Measurements from ENCODE around the gene EFNA1. TPM values are rescaled to one million over a fixed set of nuclear protein-coding genes. Genes with fewer than 3 reads are reported as not detected.
A peak's percentile ranks its signal among the peaks of the same experiment; 100 is the strongest.

Gene EFNA1
- total and polyA plus RNA-seq, 2 of the 8 experiments (the other 6 are each of a cell fraction or from before 2014, with no cell fraction given), result 4.9 to 14.6 TPM

DNA sequence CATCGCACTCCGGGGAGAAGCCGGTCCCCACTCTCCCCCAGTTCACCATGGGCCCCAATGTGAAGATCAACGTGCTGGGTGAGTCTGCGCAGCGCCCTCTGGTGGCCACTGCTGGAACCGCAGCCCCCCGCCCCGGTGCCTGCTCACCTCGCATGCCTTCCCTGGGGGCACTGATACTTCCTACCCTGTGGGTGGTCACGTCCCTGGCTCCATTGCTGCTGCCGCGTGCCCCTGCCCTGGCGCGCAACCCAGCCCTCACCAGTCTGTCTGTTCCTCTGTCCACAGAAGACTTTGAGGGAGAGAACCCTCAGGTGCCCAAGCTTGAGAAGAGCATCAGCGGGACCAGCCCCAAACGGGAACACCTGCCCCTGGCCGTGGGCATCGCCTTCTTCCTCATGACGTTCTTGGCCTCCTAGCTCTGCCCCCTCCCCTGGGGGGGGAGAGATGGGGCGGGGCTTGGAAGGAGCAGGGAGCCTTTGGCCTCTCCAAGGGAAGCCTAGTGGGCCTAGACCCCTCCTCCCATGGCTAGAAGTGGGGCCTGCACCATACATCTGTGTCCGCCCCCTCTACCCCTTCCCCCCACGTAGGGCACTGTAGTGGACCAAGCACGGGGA, 41.4 kb upstream of the EFNA1 start (continued):
- TF ChIP-seq, protein P1, sequence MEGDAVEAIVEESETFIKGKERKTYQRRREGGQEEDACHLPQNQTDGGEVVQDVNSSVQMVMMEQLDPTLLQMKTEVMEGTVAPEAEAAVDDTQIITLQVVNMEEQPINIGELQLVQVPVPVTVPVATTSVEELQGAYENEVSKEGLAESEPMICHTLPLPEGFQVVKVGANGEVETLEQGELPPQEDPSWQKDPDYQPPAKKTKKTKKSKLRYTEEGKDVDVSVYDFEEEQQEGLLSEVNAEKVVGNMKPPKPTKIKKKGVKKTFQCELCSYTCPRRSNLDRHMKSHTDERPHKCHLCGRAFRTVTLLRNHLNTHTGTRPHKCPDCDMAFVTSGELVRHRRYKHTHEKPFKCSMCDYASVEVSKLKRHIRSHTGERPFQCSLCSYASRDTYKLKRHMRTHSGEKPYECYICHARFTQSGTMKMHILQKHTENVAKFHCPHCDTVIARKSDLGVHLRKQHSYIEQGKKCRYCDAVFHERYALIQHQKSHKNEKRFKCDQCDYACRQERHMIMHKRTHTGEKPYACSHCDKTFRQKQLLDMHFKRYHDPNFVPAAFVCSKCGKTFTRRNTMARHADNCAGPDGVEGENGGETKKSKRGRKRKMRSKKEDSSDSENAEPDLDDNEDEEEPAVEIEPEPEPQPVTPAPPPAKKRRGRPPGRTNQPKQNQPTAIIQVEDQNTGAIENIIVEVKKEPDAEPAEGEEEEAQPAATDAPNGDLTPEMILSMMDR (IDR thresholded peaks at IDR 0.05; ENCODE audit: control extremely low read depth in 1 of 3, insufficient read depth in 1 of 3, low read depth in 1 of 3, low read length in 3 of 3), result peak in 2 of 3 experiments; percentile 80 to 98; a peak in 3 of 4 replicates
- TF ChIP-seq SRF (IDR thresholded peaks at IDR 0.05; ENCODE audit: low read depth, low read length) (no peak), CTBP2 (IDR thresholded peaks at IDR 0.05; ENCODE audit: borderline replicate concordance, insufficient read depth, insufficient read length, low read length) (no peak), CHD2 (IDR thresholded peaks at IDR 0.05; ENCODE audit: low read length) (peak; percentile 27; the same call in 1 of the 2 replicates), KDM1A (IDR thresholded peaks at IDR 0.05; ENCODE audit: borderline replicate concordance, low read length) (no peak), EGR1 (IDR thresholded peaks at IDR 0.05; ENCODE audit: borderline replicate concordance, low read depth, low read length) (no peak), TCF12 (IDR thresholded peaks at IDR 0.05; ENCODE audit: low read depth, low read length) (no peak), YY1 (IDR thresholded peaks at IDR 0.05; ENCODE audit: low read depth, low read length) (peak; percentile 22; the same call in 1 of the 2 replicates), SIN3A (conservative IDR thresholded peaks at IDR 0.05 in 1 of 2, IDR thresholded peaks at IDR 0.05 in 1 of 2; ENCODE audit: low read depth in 1 of 2, low read length in 2 of 2) (peak in 1 of 2 experiments; percentile 62; a peak in 1 of 4 replicates), HDAC6 (IDR thresholded peaks at IDR 0.05; ENCODE audit: low read depth, low read length) (no peak), SIRT6 (IDR thresholded peaks at IDR 0.05; ENCODE audit: low read length) (no peak), RXRA (IDR thresholded peaks at IDR 0.05; ENCODE audit: insufficient read depth, low read depth, low read length) (no peak), EZH2 (IDR thresholded peaks at IDR 0.05; ENCODE audit: low read depth, low read length, severe bottlenecking) (no peak), POLR2A (IDR thresholded peaks at IDR 0.05; ENCODE audit: control extremely low read depth in 1 of 2, low read depth in 2 of 2, low read length in 2 of 2) (no peak), TAF1 (IDR thresholded peaks at IDR 0.05; ENCODE audit: low read depth, low read length) (0 out of 2 replicates have a peak, but pooled peaks have one; percentile 27), CBX8 (IDR thresholded peaks at IDR 0.05; ENCODE audit: borderline replicate concordance, low read depth, low read length) (no peak), BACH1 (IDR thresholded peaks at IDR 0.05; ENCODE audit: low read length) (no peak), GABPA (IDR thresholded peaks at IDR 0.05; ENCODE audit: borderline replicate concordance, insufficient read depth, low read length) (peak; percentile 41; the same call in 1 of the 2 replicates), GTF2F1 (IDR thresholded peaks at IDR 0.05; ENCODE audit: borderline replicate concordance, low read depth, low read length) (no peak), SP1 (IDR thresholded peaks at IDR 0.05; ENCODE audit: low read depth, low read length) (no peak), BCL11A (IDR thresholded peaks at IDR 0.05; ENCODE audit: low read depth in 2 of 2, low read length in 2 of 2) (no peak)
- TF ChIP-seq, protein P2, sequence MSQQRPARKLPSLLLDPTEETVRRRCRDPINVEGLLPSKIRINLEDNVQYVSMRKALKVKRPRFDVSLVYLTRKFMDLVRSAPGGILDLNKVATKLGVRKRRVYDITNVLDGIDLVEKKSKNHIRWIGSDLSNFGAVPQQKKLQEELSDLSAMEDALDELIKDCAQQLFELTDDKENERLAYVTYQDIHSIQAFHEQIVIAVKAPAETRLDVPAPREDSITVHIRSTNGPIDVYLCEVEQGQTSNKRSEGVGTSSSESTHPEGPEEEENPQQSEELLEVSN (IDR thresholded peaks at IDR 0.05), result peak; percentile 53

Measured in H1 (cell line).